K562 (cell line): Measurements from ENCODE around the gene TRMT1. TPM values are rescaled to one million over a fixed set of nuclear protein-coding genes. Genes with fewer than 3 reads are reported as not detected.

Experiments
- ATF3 ChIP-seq, 2 experiments: fragments of 450-650 bp in 1 of 2; sonication (generic) in 1 of 2; formaldehyde crosslinking in 1 of 2; IDR thresholded peaks in 1 of 2; conservative IDR thresholded peaks in 1 of 2; 2 replicates each; pipeline versions ENCODE4 v1.6.1 to v1.8.1; 2016 to 2023; ENCODE audit warnings: mild to moderate bottlenecking in 2 of 2, moderate library complexity in 2 of 2, inconsistent platforms in 1 of 2, missing genetic modification reagents in 1 of 2
- BHLHE40 ChIP-seq: IDR thresholded peaks from 2 replicates; pipeline ENCODE4 v1.6.1; 2011; ENCODE audit warnings: low read length, improper control_type of control experiment
- ELF2 ChIP-seq: fragments of 250-450 bp; sonication (Bioruptor Pico); IDR thresholded peaks from 2 replicates; pipeline ENCODE4 v1.5.0; 2021; ENCODE audit warnings: mild to moderate bottlenecking
- HDAC8 ChIP-seq: fragments of 450-650 bp; IDR thresholded peaks from 2 replicates; pipeline ENCODE4 v1.6.1; 2016; ENCODE audit warnings: mild to moderate bottlenecking, missing genetic modification characterization, moderate library complexity, missing compliant biosample characterization
- ID3 ChIP-seq, 2 experiments: fragments of 250-450 bp in 1 of 2; fragments of 450-650 bp in 1 of 2; sonication (Bioruptor Pico) in 1 of 2; IDR thresholded peaks; 2 replicates each; pipeline versions ENCODE4 v1.6.1 to v1.8.0; 2016 to 2021; ENCODE audit warnings: mild to moderate bottlenecking in 2 of 2, moderate library complexity in 2 of 2, missing compliant biosample characterization in 1 of 2, missing genetic modification characterization in 1 of 2
- JUND ChIP-seq, 2 experiments: IDR thresholded peaks; 2 replicates in 1 of 2; 3 replicates in 1 of 2; pipeline ENCODE4 v1.6.1; 2011; ENCODE audit warnings: borderline replicate concordance in 2 of 2, low read depth in 2 of 2, low read length in 2 of 2, improper control_type of control experiment in 1 of 2, missing biosample characterization in 1 of 2, missing genetic modification characterization in 1 of 2, missing genetic modification reagents in 1 of 2
- KAT7 ChIP-seq: sonication (generic); formaldehyde crosslinking; IDR thresholded peaks from 2 replicates; pipeline ENCODE4 v1.8.0; 2022; ENCODE audit warnings: missing genetic modification reagents, mild to moderate bottlenecking, borderline replicate concordance
- KDM5B ChIP-seq: fragments of 200-600 bp; sonication (generic); IDR thresholded peaks from 2 replicates; pipeline ENCODE4 v1.6.1; 2012; ENCODE audit warnings: low read depth, mild to moderate bottlenecking, moderate library complexity, low read length, control low read depth, inconsistent platforms; ENCODE audit not compliant: insufficient replicate concordance
- PRMT5 ChIP-seq: sonication (generic); formaldehyde crosslinking; IDR thresholded peaks from 2 replicates; pipeline ENCODE4 v1.5.0; 2020; ENCODE audit warnings: missing genetic modification reagents
- SRSF1 ChIP-seq: fragments of 200-400 bp; formaldehyde crosslinking; IDR thresholded peaks from 2 replicates; pipeline ENCODE4 v1.6.1; 2017; ENCODE audit warnings: mild to moderate bottlenecking, low read depth, low read length, moderate library complexity
- TGIF2 ChIP-seq: sonication (generic); formaldehyde crosslinking; IDR thresholded peaks from 2 replicates; pipeline ENCODE4 v1.8.1; 2022; ENCODE audit warnings: mild to moderate bottlenecking, missing genetic modification reagents, moderate library complexity
- THRB ChIP-seq: fragments of 450-650 bp; formaldehyde crosslinking; conservative IDR thresholded peaks from 2 replicates; pipeline ENCODE4 v1.4.0; 2022; ENCODE audit warnings: mild to moderate bottlenecking, missing genetic modification characterization
- ZBTB5 ChIP-seq: fragments of 450-650 bp; IDR thresholded peaks from 2 replicates; pipeline ENCODE4 v1.6.1; 2017; ENCODE audit warnings: antibody characterized with exemption
- ZSCAN32 ChIP-seq: fragments of 450-650 bp; formaldehyde crosslinking; IDR thresholded peaks from 2 replicates; pipeline ENCODE4 v1.4.0; 2020; ENCODE audit warnings: mild to moderate bottlenecking, moderate library complexity
- polyA plus RNA-seq, 8 experiments: library from polyadenylated mRNA; depleted of rRNA in 4 of 8; stranded (reverse) in 5 of 8; unstranded in 3 of 8; fragments of >200 nt; fragmentation: Nextera tagmentation in 2 of 8; fragmentation: Illumina TruSeq in 1 of 8; extraction: Ambion mirVana in 2 of 8; extraction: Trizol in 1 of 8; gene quantifications; 2 replicates each; pipeline versions ENCODE4 v1.2.1 to v1.2.3, GENCODE V29; 2011 to 2014; ENCODE audit warnings: inconsistent platforms in 1 of 8, missing spikeins in 1 of 8
- total RNA-seq, 7 experiments: library from RNA; depleted of rRNA in 6 of 7; stranded (reverse); fragments of >200 nt in 6 of 7; fragmentation: Illumina TruSeq in 2 of 7; extraction: Trizol in 2 of 7; gene quantifications; 2 replicates each; pipeline versions ENCODE4 v1.2.1 to v1.2.3, GENCODE V29; 2011 to 2021; ENCODE audit warnings: low replicate concordance in 1 of 7

The TRMT1 gene
- total and polyA plus RNA-seq, 9 of the 15 experiments (the other 6 are each of a cell fraction or from before 2014, with no cell fraction given), result 5.8 to 158 (median 54.3) TPM

- no peak for TF ChIP-seq ATF3 (IDR thresholded peaks at IDR 0.05)
- TF ChIP-seq ATF3 (CRISPR knock-in tag; conservative IDR thresholded peaks at IDR 0.05), result peak; percentile 28; the same call in 1 of the 2 replicates
- TF ChIP-seq SRSF1, result no peak
- TF ChIP-seq ZSCAN32 (CRISPR knock-in tag), result 0 out of 2 replicates have a peak, but pooled peaks have one; percentile 33
- TF ChIP-seq KAT7 (CRISPR knock-in tag), result no peak
- no peak for TF ChIP-seq THRB (CRISPR knock-in tag)
- no peak for TF ChIP-seq ID3 (CRISPR knock-in tag; IDR thresholded peaks at IDR 0.05)
- TF ChIP-seq ID3 (tag; IDR thresholded peaks at IDR 0.05), result no peak
- no peak for TF ChIP-seq PRMT5
- no peak for TF ChIP-seq HDAC8 (tag)
- peak; percentile 6; the same call in 1 of the 2 replicates for TF ChIP-seq BHLHE40
- TF ChIP-seq JUND (IDR thresholded peaks at IDR 0.05; ENCODE audit: borderline replicate concordance, low read depth, low read length), result no peak
- TF ChIP-seq JUND (tag; IDR thresholded peaks at IDR 0.05; ENCODE audit: borderline replicate concordance, low read depth, low read length), result no peak
- peak; percentile 80 for TF ChIP-seq KDM5B
- no peak for TF ChIP-seq ELF2 (CRISPR knock-in tag)
- TF ChIP-seq ZBTB5, result no peak
- TF ChIP-seq TGIF2 (CRISPR knock-in tag), result no peak
- TF ChIP-seq, all 486 proteins: peak for 21
Observed at GRCh38 chr19:13150931-13151604, 34.5 kb upstream of the TRMT1 start (continued).
